MCF 10A (cell line): ENCODE data around the gene STUB1. TPM values are rescaled to one million over a fixed set of nuclear protein-coding genes. Genes with fewer than 3 reads are reported as not detected.

Experiments used
- BruUV-seq: library from RNA; stranded (reverse); fragments of 400-500 nt; replicated peaks from 2 replicates; lab custom pipeline; 2021; lab: Mats Ljungman, UMichigan
- CTCF ChIA-PET: fragments of 300-600 bp; sonication (Branson Sonifier 250); formaldehyde crosslinking; extraction: SDS; loops from one replicate; lab custom pipeline; 2021; ENCODE audit warnings: antibody characterized with exemption, inconsistent platforms; lab: Yijun Ruan, JAX
- POLR2A ChIA-PET: fragments of 300-600, 350-650 bp; sonication (Branson Sonifier 250); formaldehyde crosslinking; extraction: SDS; loops from one replicate; lab custom pipeline; 2020; ENCODE audit warnings: antibody characterized with exemption, inconsistent platforms; lab: Yijun Ruan, JAX
- DNase-seq: peaks from one replicate; pipeline ENCODE4 v3.0.0-alpha.2; 2018; ENCODE audit not compliant: unreplicated experiment
- H3K27ac Mint-ChIP-seq: one replicate; pipeline ENCODE4 v1.8.0; 2022; ENCODE audit warnings: mild to moderate bottlenecking, low read depth, mixed read lengths; ENCODE audit not compliant: unreplicated experiment
- H3K27me3 Mint-ChIP-seq: one replicate; pipeline ENCODE4 v1.8.0; 2022; ENCODE audit warnings: mixed read lengths; ENCODE audit not compliant: insufficient read depth, unreplicated experiment
- H3K36me3 Mint-ChIP-seq: one replicate; pipeline ENCODE4 v1.8.0; 2022; ENCODE audit warnings: mild to moderate bottlenecking, moderate library complexity, mixed read lengths; ENCODE audit not compliant: insufficient read depth, unreplicated experiment
- H3K4me1 Mint-ChIP-seq: one replicate; pipeline ENCODE4 v1.8.0; 2022; ENCODE audit warnings: mixed read lengths; ENCODE audit not compliant: insufficient read depth, unreplicated experiment
- H3K4me3 Mint-ChIP-seq: one replicate; pipeline ENCODE4 v1.8.0; 2022; ENCODE audit warnings: mild to moderate bottlenecking, moderate library complexity, mixed read lengths; ENCODE audit not compliant: unreplicated experiment
- H3K9me3 Mint-ChIP-seq: one replicate; pipeline ENCODE4 v1.8.0; 2022; ENCODE audit warnings: mixed read lengths; ENCODE audit not compliant: unreplicated experiment
- intact Hi-C: fragments of 100-400 bp; cut with micrococcal nuclease; formaldehyde crosslinking; loops from 2 replicates; pipeline ENCODE4 v1.14.1; 2022
- total RNA-seq: library from RNA; stranded (reverse); gene quantifications from 2 replicates; pipeline ENCODE4 v1.2.3, GENCODE V29; 2022
- TF ChIP-seq, protein P1 (sequence below): fragments of 200-600 bp; IDR thresholded peaks from one replicate; pipeline ENCODE4 v1.8.0; 2022; ENCODE audit warnings: antibody characterized with exemption, mild to moderate bottlenecking; ENCODE audit not compliant: unreplicated experiment

The STUB1 gene
- total RNA-seq, 1 experiment from 2014 or later: 124 TPM

DNA sequence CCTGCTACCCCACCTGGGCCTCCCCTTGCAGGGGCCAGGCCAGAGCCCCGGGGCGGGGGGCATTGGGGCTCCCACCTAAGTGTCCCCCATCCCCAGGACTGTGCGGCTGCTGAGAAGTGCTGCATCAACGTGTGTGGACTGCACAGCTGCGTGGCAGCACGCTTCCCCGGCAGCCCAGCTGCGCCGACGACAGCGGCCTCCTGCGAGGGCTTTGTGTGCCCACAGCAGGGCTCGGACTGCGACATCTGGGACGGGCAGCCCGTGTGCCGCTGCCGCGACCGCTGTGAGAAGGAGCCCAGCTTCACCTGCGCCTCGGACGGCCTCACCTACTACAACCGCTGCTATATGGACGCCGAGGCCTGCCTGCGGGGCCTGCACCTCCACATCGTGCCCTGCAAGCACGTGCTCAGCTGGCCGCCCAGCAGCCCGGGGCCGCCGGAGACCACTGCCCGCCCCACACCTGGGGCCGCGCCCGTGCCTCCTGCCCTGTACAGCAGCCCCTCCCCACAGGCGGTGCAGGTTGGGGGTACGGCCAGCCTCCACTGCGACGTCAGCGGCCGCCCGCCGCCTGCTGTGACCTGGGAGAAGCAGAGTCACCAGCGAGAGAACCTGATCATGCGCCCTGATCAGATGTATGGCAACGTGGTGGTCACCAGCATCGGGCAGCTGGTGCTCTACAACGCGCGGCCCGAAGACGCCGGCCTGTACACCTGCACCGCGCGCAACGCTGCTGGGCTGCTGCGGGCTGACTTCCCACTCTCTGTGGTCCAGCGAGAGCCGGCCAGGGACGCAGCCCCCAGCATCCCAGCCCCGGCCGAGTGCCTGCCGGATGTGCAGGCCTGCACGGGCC, 47.5 kb upstream of the STUB1 start:
- intact Hi-C loops: no loop called here
- DNase-seq: no peak
- Mint-ChIP-seq H3K4me1 (peaks cover 9% of the 10 kb centered on the region), H3K27me3 (no peaks in the 10 kb centered on the region), H3K9me3 (no peaks in the 10 kb centered on the region), H3K4me3 (no peak overlapping the region), H3K27ac (no peak overlapping the region), H3K36me3 (peaks cover 26% of the 10 kb centered on the region)
- TF ChIP-seq, protein P1, sequence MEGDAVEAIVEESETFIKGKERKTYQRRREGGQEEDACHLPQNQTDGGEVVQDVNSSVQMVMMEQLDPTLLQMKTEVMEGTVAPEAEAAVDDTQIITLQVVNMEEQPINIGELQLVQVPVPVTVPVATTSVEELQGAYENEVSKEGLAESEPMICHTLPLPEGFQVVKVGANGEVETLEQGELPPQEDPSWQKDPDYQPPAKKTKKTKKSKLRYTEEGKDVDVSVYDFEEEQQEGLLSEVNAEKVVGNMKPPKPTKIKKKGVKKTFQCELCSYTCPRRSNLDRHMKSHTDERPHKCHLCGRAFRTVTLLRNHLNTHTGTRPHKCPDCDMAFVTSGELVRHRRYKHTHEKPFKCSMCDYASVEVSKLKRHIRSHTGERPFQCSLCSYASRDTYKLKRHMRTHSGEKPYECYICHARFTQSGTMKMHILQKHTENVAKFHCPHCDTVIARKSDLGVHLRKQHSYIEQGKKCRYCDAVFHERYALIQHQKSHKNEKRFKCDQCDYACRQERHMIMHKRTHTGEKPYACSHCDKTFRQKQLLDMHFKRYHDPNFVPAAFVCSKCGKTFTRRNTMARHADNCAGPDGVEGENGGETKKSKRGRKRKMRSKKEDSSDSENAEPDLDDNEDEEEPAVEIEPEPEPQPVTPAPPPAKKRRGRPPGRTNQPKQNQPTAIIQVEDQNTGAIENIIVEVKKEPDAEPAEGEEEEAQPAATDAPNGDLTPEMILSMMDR: no peak
- POLR2A ChIA-PET: interaction anchor here (1.3 kb wide), 1 partner anchor 11 kb away, joined by 5 read pairs; no protein-coding TSS in a partner anchor
- CTCF ChIA-PET: no interaction called here
- BruUV-seq: no TSS peak

DNA sequence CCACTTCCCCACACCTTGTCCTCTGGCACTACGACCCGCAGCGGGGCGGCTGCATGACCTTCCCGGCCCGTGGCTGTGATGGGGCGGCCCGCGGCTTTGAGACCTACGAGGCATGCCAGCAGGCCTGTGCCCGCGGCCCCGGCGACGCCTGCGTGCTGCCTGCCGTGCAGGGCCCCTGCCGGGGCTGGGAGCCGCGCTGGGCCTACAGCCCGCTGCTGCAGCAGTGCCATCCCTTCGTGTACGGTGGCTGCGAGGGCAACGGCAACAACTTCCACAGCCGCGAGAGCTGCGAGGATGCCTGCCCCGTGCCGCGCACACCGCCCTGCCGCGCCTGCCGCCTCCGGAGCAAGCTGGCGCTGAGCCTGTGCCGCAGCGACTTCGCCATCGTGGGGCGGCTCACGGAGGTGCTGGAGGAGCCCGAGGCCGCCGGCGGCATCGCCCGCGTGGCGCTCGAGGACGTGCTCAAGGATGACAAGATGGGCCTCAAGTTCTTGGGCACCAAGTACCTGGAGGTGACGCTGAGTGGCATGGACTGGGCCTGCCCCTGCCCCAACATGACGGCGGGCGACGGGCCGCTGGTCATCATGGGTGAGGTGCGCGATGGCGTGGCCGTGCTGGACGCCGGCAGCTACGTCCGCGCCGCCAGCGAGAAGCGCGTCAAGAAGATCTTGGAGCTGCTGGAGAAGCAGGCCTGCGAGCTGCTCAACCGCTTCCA, 46.7 kb upstream of the STUB1 start:
- no peaks in the 10 kb centered on the region for H3K9me3 Mint-ChIP-seq
- CTCF ChIA-PET: interaction anchor here (0.5 to 1.1 kb wide), 2 partner anchors 20 to 45 kb away, joined by 3 read pairs; no protein-coding TSS in a partner anchor

DNA sequence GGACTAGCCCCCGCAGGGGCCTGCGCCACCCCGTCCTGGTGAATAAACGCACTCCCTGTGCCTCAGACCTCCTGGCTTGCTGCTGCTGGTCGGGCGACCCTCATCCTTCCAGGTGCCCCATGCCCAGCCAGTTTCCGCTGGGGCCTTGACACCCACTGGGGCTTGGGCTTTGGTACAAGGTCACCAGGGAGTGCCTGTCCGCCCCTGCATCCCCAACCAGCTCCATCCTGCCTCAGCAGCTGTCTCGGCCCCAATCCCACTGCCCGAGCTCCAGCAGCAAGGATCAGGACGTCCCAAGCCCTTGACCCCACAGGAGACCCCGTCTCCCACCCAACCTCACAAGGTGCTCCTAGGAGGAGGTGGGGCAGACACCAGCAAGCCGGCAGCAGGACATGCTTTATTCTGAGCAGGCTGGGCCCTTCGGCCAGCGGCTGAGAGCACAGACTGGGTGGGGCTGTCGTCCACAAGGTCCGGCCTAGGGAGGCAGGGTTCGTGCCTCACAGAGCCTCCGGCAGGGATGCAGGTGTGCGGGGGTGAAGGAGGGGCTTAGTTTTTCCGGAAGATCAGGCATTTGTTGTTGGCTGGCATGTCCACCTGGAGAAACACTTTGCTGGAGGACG, 46.0 kb upstream of the STUB1 start:
- Mint-ChIP-seq H3K9me3 (no peaks in the 10 kb centered on the region), H3K4me3 (no peak overlapping the region), H3K4me1 (peaks cover 5% of the 10 kb centered on the region), H3K36me3 (peaks cover 21% of the 10 kb centered on the region), H3K27ac (no peak overlapping the region), H3K27me3 (no peaks in the 10 kb centered on the region)
- no peak for DNase-seq
- TF ChIP-seq, protein P1: no peak
- POLR2A ChIA-PET: interaction anchor here (0.7 to 1.3 kb wide), 2 partner anchors 12 to 41 kb away, joined by 3 to 5 read pairs; no protein-coding TSS in a partner anchor
- BruUV-seq: no TSS peak
- intact Hi-C loops: no loop called here
- CTCF ChIA-PET: interaction anchor here (0.5 to 1.1 kb wide), 3 partner anchors 19 to 78 kb away, joined by 3 read pairs; no protein-coding TSS in a partner anchor

More for the DNA sequence above, 46.7 kb upstream of the STUB1 start:
- no TSS peak for BruUV-seq
- POLR2A ChIA-PET: interaction anchor here (1.3 kb wide), 1 partner anchor 12 kb away, joined by 5 read pairs; no protein-coding TSS in a partner anchor
- TF ChIP-seq, protein P1: no peak
- Mint-ChIP-seq H3K4me1 (peaks cover 5% of the 10 kb centered on the region), H3K4me3 (no peak overlapping the region), H3K36me3 (peaks cover 26% of the 10 kb centered on the region), H3K27me3 (no peaks in the 10 kb centered on the region), H3K27ac (no peak overlapping the region)
- no peak for DNase-seq
- intact Hi-C loops: no loop called here
